ENCODE results near the gene AUTS2.
A peak's percentile ranks its signal among the peaks of the same experiment; 100 is the strongest.

The AUTS2 gene

GRCh38 chr7:70098905-70099672 lies 500.8 kb downstream of the AUTS2 start:
- Histone ChIP-seq H3K9me3 (ENCODE audit: control insufficient read depth, insufficient read depth, low read depth, low read length) (no peaks in the 10 kb centered on the region), H3K4me1 (ENCODE audit: control insufficient read depth, insufficient read depth, low read length) (peaks cover 22% of the 10 kb centered on the region), H3K36me3 (ENCODE audit: control insufficient read depth in 2 of 2, insufficient read depth in 1 of 2, low read length in 2 of 2) (no peaks in the 10 kb centered on the region), H3K27ac (ENCODE audit: extremely low read depth, low read depth, low read length) (peak overlapping the region; percentile 50), H3K4me3 (ENCODE audit: low read depth, low read length) (no peak overlapping the region)
- ChIA-PET CTCF (interaction anchor here (0.7 kb wide), 1 partner anchor 928 kb away, joined by 7 read pairs; no protein-coding TSS in a partner anchor), POLR2A (interaction anchor here (0.5 to 1.2 kb wide), 2 partner anchors 26 to 35 kb away, joined by 3 to 5 read pairs; no protein-coding TSS in a partner anchor)
- TF ChIP-seq ZNF335 (tag by site-specific recombination; conservative IDR thresholded peaks at IDR 0.05) (no peak), KLF9 (tag by site-specific recombination; IDR thresholded peaks at IDR 0.05; ENCODE audit: low read depth) (no peak), ZNF341 (tag by site-specific recombination; IDR thresholded peaks at IDR 0.05; ENCODE audit: low read depth) (no peak), MZF1 (tag by site-specific recombination; IDR thresholded peaks at IDR 0.05; ENCODE audit: borderline replicate concordance) (no peak), ZNF747 (tag by site-specific recombination; IDR thresholded peaks at IDR 0.05) (no peak), ZNF76 (tag by site-specific recombination; IDR thresholded peaks at IDR 0.05; ENCODE audit: borderline replicate concordance, low read depth) (no peak), ZBTB48 (tag by site-specific recombination; IDR thresholded peaks at IDR 0.05) (peak; percentile 32; the same call in 1 of the 2 replicates), ZNF692 (tag by site-specific recombination; IDR thresholded peaks at IDR 0.05) (no peak), ZNF776 (tag by site-specific recombination; IDR thresholded peaks at IDR 0.05; ENCODE audit: borderline replicate concordance) (no peak), IKZF3 (tag by site-specific recombination; IDR thresholded peaks at IDR 0.05) (0 out of 2 replicates have a peak, but pooled peaks have one; percentile 29), ZNF426 (tag by site-specific recombination; IDR thresholded peaks at IDR 0.05) (no peak), PRDM6 (tag by site-specific recombination; IDR thresholded peaks at IDR 0.05) (peak; percentile 97), ZNF37A (tag by site-specific recombination; IDR thresholded peaks at IDR 0.05) (no peak), ZNF585B (tag by site-specific recombination; IDR thresholded peaks at IDR 0.05) (no peak), ZFP3 (tag by site-specific recombination; IDR thresholded peaks at IDR 0.05; ENCODE audit: low read depth) (no peak), ZNF626 (tag by site-specific recombination; IDR thresholded peaks at IDR 0.05) (no peak), ZNF707 (tag by site-specific recombination; IDR thresholded peaks at IDR 0.05) (no peak), ZNF433 (tag by site-specific recombination; IDR thresholded peaks at IDR 0.05; ENCODE audit: low read depth) (no peak), ZNF391 (tag by site-specific recombination; IDR thresholded peaks at IDR 0.05; ENCODE audit: borderline replicate concordance, low read depth) (no peak), GLIS1 (tag by site-specific recombination; IDR thresholded peaks at IDR 0.05) (peak; percentile 51; the same call in 1 of the 2 replicates), ZNF558 (tag by site-specific recombination; IDR thresholded peaks at IDR 0.05) (no peak), ZNF148 (tag by site-specific recombination; IDR thresholded peaks at IDR 0.05; ENCODE audit: borderline replicate concordance) (no peak), ZNF624 (tag by site-specific recombination; IDR thresholded peaks at IDR 0.05) (no peak), FEZF1 (tag by site-specific recombination; IDR thresholded peaks at IDR 0.05) (0 out of 2 replicates have a peak, but pooled peaks have one; percentile 7), REST (tag by site-specific recombination; IDR thresholded peaks at IDR 0.05) (no peak), SP7 (tag by site-specific recombination; IDR thresholded peaks at IDR 0.05) (peak; percentile 54; the same call in 1 of the 2 replicates)
